ENCODE results near the gene ZBTB7B. TPM values are rescaled to one million over a fixed set of nuclear protein-coding genes. Genes with fewer than 3 reads are reported as not detected.

Gene ZBTB7B
- total RNA-seq, 2 donors from 2014 or later = 30.1 to 34.3 TPM

DNA sequence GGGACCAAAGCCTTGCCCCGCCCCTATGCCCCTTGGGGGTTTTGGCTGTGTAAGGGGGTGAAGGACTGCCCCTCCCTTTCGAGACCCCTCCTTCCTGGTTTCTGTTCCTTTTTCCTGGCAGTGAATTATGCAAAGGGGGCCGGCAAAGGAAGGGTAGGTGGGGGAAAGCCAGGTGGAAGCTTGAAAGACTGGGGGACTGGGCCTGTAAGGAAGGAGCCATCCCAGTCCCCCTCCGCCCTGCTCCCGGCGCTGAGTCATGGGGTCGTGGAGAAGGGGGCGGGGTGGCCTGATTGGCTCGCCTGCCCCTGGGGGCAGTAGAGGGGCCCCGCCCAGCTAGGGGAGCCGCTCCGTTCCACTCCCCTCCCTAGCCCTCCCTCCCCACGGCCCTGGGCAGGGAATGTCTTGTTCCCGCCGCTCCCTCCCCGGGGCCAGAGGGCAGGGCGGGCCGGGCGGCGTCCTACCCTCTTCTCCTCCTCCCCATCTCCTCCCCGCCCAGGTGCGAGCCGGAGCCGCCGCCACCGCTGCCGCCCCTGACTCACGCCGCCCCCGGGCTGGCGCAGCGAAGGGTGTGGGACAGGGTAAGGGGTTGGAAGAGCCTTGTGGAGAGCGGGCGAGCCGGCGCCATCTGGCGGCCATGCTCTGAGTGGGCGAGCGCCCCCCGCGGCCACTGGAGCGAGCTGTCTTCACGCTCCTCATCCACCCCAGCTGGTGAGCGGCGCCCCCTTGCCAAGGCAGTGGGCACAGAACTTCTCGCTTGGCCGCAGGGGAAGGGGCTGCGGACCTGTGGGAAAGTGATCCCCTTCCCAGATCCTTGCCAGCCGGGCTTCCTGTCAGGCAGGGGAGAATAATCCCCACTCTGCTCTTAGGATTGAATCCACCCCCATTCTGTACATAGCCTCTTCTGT is 14.7 kb downstream of the ZBTB7B start:
- peak overlapping the region; percentile 56 to 72 (median 68) for H3K27ac ChIP-seq
- no peaks in the 10 kb centered on the region for H3K27me3 ChIP-seq
- DNase-seq (peak; percentile 89 to 93 (median 90)), ATAC-seq (peak; percentile 89)
- intact Hi-C loops (cut with DNase I) = no loop called here
- 5 to 7% methylated on average over 30 to 44 of the region's 49 CpGs for WGBS, 2 donors
- peaks cover 40% of the 10 kb centered on the region for H3K4me1 ChIP-seq
- TF ChIP-seq, protein P1, sequence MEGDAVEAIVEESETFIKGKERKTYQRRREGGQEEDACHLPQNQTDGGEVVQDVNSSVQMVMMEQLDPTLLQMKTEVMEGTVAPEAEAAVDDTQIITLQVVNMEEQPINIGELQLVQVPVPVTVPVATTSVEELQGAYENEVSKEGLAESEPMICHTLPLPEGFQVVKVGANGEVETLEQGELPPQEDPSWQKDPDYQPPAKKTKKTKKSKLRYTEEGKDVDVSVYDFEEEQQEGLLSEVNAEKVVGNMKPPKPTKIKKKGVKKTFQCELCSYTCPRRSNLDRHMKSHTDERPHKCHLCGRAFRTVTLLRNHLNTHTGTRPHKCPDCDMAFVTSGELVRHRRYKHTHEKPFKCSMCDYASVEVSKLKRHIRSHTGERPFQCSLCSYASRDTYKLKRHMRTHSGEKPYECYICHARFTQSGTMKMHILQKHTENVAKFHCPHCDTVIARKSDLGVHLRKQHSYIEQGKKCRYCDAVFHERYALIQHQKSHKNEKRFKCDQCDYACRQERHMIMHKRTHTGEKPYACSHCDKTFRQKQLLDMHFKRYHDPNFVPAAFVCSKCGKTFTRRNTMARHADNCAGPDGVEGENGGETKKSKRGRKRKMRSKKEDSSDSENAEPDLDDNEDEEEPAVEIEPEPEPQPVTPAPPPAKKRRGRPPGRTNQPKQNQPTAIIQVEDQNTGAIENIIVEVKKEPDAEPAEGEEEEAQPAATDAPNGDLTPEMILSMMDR (IDR thresholded peaks at IDR 0.05) = peak; percentile 97 to 100 (median 100)
- peak; percentile 14 to 32 (median 27) for TF ChIP-seq POLR2A (IDR thresholded peaks at IDR 0.05)
- no peak overlapping the region for H3K4me3 ChIP-seq
- H3K9me3 ChIP-seq = no peaks in the 10 kb centered on the region
- H3K36me3 ChIP-seq (replicated peaks in 1 of 2; ENCODE audit: insufficient read depth in 1 of 2, low read depth in 2 of 2) = peaks cover 0 to 7% of the 10 kb centered on the region in 2 donors

DNA sequence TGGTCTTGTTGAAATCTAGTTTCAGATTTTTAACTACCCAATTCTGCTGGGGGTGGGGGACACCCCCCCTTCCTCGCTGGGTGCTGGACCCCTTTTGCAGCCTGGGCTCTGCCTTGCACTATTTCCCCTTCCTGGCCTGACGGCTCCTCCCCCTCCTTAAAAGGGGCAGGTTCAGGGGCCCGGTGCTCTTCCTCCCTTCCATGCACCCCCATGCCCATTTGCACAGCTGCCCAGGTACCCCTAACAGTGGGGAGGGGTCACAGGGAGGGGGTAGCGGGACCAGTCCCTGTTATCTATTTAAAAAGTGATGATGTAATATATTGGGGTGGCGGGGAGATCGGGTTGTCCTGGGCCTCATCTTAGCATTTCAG is 15.3 kb downstream of the ZBTB7B start:
- WGBS, 2 donors = 48 to 54% methylated on average over 6 of the region's 6 CpGs
- intact Hi-C loops (cut with DNase I) = no loop called here
- DNase-seq (peak in 1 of 4 donors; percentile 26), ATAC-seq (no peak)
- no peak overlapping the region for H3K4me3 ChIP-seq
- peaks cover 0 to 7% of the 10 kb centered on the region in 2 donors for H3K36me3 ChIP-seq (replicated peaks in 1 of 2; ENCODE audit: insufficient read depth in 1 of 2, low read depth in 2 of 2)
- H3K4me1 ChIP-seq = peaks cover 37% of the 10 kb centered on the region
- peak overlapping the region; percentile 56 to 72 (median 68) for H3K27ac ChIP-seq
- H3K27me3 ChIP-seq = no peaks in the 10 kb centered on the region
- H3K9me3 ChIP-seq = no peaks in the 10 kb centered on the region
- TF ChIP-seq POLR2A (IDR thresholded peaks at IDR 0.05) = peak in 1 of 3 donors; percentile 4
- TF ChIP-seq, protein P1 (IDR thresholded peaks at IDR 0.05) = no peak

DNA sequence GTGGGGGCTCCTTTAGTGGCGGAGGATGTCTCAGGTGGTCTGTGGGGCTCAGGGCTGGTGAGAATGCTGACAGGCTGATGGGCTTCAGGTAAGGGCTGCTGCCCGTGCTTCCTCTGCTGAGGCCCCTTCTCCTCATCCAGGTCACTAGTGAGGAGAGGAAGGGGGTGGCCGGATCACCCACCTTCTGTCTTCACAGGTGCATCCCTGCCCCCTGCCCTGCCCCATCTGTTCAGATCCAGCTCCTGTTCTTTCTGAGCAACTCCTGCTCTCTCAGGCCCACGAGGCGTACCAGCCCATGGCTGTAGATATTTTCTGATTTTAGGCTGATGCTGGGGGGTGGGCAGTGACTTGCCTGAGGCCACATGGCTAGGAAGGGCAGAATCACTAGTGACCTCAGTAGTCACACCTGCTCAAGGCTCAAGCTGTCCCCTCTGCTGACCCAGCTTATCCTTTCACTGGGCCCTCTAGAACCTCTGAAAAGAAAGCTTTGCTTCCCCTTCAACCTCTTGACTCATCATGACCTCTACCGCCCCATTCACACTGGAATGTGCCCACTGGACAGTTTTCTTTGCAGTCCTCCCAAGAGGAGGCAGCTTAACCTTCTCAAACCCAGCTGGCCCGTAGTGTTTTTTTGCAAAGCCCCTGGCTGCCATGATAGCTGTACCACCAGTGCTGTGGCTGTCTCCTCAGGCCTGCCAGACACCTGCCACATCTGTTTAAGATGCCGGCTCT is 16.2 kb downstream of the ZBTB7B start:
- Histone ChIP-seq H3K4me1 (peaks cover 33% of the 10 kb centered on the region), H3K9me3 (no peaks in the 10 kb centered on the region), H3K4me3 (no peak overlapping the region), H3K27ac (peak overlapping the region in 1 of 4 donors; percentile 8), H3K27me3 (no peaks in the 10 kb centered on the region), H3K36me3 (replicated peaks in 1 of 2; ENCODE audit: insufficient read depth in 1 of 2, low read depth in 2 of 2) (peaks cover 0 to 7% of the 10 kb centered on the region in 2 donors)
- DNase-seq (no peak), ATAC-seq (no peak)
- intact Hi-C loops (cut with DNase I) = no loop called here
- TF ChIP-seq POLR2A (IDR thresholded peaks at IDR 0.05) = no peak
- TF ChIP-seq, protein P1 (IDR thresholded peaks at IDR 0.05) = no peak
- 85 to 88% methylated on average over 8 of the region's 8 CpGs for WGBS, 2 donors

DNA sequence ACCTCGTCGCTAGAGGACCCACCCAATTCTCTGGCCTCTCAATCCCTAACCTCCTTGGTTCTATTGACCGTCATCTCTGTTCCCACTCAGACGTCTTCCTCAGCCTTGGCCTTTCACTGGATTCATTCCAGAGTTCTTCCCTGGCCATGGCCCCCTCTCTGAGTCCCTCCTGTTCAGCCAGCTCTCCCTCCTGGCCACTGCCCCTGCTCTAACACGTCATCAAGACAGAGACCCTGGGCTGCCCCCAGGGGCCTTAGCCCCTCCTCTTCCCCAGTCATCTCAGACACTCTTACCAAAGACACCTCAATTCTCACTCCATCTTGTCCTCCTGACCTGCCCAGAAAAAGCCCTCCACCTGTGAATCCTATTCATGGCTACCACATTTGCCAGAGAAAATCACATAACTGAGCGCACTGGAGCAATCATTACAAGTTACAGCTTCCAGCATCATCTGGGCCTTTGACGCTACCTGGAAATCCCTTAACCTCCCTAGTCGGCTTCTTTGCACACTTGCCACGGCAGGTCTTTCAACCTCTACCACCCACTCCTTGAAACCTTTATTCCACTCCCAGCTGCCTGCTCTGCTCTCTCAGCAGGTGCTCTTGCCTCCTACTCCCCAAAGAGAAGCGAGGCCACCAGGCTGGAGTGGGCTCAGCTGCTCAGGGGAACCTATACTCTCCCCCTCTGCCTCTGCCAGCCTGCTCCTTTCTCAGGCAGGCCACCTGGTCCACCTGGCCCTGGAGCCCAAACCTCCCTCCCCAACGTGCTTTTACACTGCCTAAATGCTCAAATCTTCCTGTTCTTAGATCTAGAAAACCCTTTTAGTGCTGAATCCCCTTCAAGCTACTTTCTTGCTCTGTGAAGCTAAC is 17.0 kb downstream of the ZBTB7B start:
- Histone ChIP-seq H3K4me1 (peaks cover 31% of the 10 kb centered on the region), H3K27me3 (no peaks in the 10 kb centered on the region), H3K36me3 (replicated peaks in 1 of 2; ENCODE audit: insufficient read depth in 1 of 2, low read depth in 2 of 2) (peaks cover 0 to 5% of the 10 kb centered on the region in 2 donors), H3K4me3 (no peak overlapping the region), H3K9me3 (no peaks in the 10 kb centered on the region), H3K27ac (peak overlapping the region in 1 of 4 donors; percentile 8)
- ATAC-seq (no peak), DNase-seq (no peak)
- no peak for TF ChIP-seq POLR2A (IDR thresholded peaks at IDR 0.05)
- TF ChIP-seq, protein P1 (IDR thresholded peaks at IDR 0.05) = no peak
- intact Hi-C loops (cut with DNase I) = no loop called here
- WGBS, 2 donors = 71 to 78% methylated on average over 11 of the region's 11 CpGs

All from body of pancreas (tissue), 4 donors.